HG02678 (cell line): ENCODE data around the gene NKD1.

ENCODE experiments used
- ATAC-seq: cut with Tn5 transposase; IDR thresholded peaks from one replicate; pipeline ENCODE4 v1.9.1; 2021; ENCODE audit warnings: mild to moderate bottlenecking, moderate library complexity; ENCODE audit not compliant: unreplicated experiment

NKD1 gene

GRCh38 chr16:50640391-50640790 is 92.2 kb downstream of the NKD1 start:
- no peak for ATAC-seq

DNA sequence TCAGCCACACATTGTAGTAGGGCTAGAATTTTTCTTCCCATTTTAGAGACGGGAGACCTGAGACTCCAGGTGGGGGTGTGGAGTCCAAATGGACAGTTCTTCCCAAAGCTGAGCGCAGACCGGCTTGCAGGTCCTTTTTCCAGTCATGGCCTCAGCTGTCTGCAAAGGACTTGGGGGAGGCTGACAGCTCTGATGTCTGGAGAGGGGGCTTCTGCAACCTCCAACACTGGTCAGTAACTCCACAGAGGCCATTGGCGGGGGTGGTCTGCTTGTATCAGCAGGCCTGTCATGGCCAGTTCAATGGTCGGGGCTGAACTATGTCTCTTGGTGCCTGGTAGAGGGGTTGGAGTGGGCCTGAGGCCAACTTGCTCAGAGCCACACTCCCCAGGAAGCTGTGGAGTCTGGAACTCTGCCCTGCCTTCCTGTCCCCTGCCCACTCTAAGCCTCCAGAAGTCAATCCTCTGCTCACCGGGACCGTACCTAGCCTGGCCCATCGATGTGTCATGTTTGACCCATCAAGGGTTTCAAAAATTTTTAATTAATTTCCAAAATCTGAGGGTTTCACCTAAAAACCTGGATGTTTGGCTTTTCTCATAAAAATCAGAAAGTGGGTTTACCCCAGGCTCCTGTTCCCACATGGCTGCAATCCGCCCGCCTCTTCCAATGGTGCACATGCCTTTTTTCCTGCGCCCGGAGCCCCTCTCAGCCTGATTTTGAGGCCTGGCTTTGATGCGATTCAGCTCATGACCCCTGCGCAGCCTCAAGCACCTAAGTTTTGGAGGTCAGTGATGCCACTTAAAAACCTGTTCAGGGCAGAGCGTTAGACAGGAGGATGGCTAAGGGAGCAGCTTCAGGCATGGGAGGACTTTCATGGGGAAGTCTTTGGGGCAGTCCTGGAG is 93.0 kb downstream of the NKD1 start:
- ATAC-seq: no peak

- no peak for ATAC-seq
These were observed 93.6 kb downstream of the NKD1 start for GRCh38 chr16:50641818-50642187.

DNA sequence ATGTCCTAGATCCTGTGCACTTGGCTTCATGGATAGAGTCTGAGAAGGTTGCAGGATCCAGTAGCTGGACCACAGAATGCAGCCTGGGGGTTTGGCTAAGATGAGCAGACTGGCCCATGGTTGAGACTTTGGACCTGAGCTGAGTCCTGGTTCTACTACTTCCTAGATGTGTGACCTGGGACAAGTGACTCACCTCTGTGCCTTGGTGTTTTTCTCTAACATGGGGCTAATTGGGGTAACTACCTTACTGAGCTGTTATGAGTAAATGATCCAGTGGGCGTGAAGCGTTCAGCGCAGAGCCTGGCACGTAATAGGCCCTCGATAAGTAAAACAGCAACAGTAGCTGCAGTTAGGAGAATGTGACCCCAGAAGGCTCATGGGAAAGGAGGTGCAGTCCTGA is 94.2 kb downstream of the NKD1 start:
- ATAC-seq: no peak

GRCh38 chr16:50643192-50643591 is 95.0 kb downstream of the NKD1 start:
- ATAC-seq: no peak

- ATAC-seq: no peak
These were observed 96.0 kb downstream of the NKD1 start for GRCh38 chr16:50644245-50644644.

DNA sequence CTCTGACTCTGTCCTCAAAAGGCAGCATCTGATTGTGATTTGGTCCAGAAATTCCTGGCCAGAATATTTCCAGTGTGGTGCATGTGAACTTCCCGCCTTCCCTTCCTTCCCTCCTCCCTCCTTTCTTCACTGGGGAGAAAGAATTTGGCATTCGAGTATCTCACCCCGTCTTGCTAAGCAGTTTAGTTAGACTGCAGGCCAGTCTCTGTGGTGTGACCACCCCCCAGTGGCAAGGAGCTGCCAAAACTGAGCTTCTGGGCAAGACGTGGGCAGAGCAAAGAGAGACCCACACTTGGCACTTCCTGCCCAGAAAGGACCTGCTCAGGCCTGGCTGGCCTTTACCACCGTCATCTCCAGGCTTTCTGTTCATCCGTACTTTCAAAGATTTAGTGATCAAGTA is 96.5 kb downstream of the NKD1 start:
- no peak for ATAC-seq

DNA sequence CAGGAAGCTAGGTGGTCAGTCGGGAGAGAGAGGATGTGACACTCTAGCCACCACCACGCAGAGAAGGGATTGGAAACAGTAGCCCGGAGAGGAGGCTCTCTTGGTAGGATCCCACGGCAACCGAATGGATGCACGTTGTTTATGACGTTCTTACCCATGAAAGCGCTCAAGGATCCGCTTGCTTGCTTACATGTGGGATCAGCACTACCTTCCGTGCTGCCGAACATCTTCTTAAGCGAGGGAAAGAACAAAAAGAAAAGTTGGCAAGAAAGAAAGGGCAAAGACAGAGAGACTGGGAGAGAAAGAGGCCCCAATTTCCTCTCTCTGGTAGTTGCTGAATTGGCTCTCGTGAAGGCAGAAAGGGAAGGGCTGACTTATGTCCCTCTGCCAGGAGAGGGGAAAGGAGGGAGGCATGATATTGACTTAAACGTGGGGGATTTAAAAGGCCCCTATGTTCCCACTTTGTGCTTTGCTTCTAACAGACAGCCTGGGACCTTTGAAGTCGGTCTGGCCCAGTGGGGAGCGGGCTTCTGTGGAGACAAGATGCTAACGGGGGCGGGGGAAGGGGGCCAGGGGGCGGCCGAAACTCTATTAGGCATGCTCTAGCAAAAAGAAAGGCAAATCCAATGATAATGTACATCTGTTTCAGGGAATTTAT is 97.5 kb downstream of the NKD1 start:
- no peak for ATAC-seq

DNA sequence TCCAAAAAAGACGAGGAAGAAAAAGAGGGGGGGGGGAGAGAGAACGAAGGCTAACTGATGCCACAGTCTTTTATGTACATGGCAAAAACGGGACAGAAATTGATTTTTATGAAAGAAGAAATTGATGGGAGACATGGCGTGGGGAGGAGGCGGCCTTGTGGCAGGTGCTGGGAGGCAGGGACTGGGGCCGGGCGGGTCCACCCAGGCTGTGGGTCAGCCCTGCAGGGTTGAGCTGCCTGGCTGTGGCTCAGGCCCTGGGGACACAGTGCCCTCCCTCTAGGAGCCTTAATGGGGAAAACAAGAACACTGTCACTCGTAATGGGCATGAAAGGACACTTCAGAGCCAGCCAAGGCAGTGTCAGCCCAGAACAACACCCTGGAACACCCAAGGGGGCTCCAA is 98.1 kb downstream of the NKD1 start:
- no peak for ATAC-seq

DNA sequence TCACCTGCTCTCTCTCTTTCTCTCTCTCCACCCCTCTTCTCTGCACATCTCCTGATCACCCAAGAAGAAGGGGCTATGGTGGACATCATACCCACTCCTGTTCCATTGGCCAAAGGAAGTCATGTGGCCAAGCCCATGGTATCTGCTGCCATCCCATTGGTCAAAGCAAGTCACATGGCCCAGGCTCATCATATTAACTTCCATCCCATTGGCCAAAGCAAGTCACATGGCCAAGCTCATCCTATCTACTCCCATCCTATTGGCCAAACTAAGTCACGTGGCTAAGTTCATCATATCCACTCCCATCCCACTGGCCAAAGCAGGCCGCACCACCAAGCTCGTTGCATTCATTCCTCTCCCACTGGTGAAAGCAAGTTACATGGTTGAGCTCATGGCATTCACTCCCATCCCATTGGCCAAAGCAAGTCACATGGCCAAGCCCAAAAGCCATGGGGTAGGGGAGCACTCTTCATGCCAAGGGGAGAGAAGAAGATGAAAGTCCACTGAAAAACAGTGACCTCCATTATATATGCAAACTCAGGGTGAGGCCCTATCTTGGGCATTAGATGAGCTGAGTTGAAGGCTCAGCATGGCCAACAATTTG is 103.7 kb downstream of the NKD1 start:
- no peak for ATAC-seq

GRCh38 chr16:50652836-50653425 is 104.7 kb downstream of the NKD1 start:
- ATAC-seq: no peak

DNA sequence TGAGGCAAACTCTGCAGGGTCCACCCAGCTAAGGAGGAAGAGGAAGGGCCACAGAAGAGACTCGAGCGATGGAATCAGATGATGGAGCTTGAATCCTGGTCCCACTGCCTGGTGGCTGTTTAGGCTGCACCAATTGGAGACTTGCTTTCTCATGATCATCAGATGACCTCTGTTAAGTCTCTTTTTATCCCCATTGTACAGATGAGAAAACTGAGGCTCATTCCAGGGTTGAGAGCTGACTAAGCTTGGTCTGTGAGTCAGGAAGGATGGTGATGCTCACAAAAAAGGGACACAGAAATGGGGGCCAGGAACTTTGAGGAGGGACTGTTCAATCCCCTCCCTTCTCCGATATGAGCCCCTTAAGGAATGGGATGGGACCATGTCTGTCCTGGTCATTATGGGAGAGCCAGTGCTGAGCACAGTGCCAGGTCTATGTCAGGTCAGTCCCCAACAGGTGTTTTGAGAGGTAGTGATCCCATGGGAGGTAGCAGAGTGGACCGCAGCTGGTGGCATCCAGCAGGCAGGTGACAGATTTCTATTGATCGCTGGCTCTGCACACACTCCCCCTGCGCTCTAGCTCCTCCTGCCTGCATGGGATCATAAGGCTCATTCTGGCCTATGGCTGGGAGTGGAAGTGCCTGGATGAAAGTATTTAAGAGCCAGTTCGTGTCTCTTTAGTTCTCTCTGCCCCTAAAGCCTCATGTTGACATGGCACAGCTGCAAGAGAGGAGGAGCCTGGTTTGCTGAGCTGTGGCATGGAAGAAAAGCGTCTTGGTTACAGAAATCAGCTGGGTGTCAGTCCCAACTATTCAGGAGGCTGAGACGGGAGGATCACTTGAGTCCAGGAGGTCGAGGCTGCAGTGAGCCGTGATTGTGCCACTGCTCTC is 105.7 kb downstream of the NKD1 start:
- ATAC-seq: no peak

- ATAC-seq: no peak
These were observed 107.4 kb downstream of the NKD1 start for GRCh38 chr16:50655558-50656055.

DNA sequence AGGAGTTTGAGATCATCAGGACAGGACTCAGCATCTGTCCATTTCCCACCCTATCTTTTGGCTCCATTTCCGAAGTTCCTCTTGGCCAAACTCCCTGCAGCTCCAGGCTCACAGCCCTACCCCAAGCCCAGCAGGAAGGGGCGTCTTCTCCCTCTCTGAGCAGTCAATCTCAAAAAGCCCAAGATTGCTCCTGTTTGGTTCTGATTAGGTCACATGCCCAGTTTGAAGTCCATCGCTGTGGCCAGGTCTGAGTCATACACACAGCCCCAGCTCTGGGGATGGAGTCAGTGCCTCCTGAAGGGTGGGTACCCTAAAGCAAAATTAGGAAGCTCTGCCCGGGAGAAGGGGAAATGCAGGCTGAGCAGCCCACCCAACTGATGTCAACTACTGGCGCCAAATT is 109.0 kb downstream of the NKD1 start:
- ATAC-seq: no peak

GRCh38 chr16:50659806-50660205 is 111.6 kb downstream of the NKD1 start:
- no peak for ATAC-seq

- no peak for ATAC-seq
These were observed 114.2 kb downstream of the NKD1 start for GRCh38 chr16:50662306-50662940.

DNA sequence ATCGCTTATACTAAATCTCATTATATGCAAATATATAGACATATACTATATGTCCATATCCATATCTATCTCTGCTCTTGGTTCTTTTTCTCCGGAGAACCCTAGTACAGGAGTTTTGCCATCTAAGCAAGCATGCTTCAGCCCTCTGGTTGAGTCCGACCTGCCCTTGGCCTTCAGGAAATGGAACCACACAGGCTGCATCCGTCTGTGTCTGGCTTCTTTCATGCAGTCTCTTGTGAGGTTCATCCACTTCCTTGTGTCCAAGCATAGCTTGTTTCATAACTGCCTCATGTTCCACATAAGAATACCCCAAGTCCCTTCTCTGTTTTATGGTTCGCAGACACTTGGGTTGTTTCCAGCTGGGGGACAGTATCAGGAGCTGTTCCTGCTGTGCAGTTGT is 116.1 kb downstream of the NKD1 start:
- no peak for ATAC-seq

- peak; percentile 40 for ATAC-seq
These were observed 117.1 kb downstream of the NKD1 start for GRCh38 chr16:50665128-50665878.
